ENCODE data around the gene GMDS. TPM values are rescaled to one million over a fixed set of nuclear protein-coding genes. Genes with fewer than 3 reads are reported as not detected.

The GMDS gene
- total and polyA plus RNA-seq, 2 donors (not counting 3 experiments of a cell fraction or from before 2014, with no cell fraction given) = 9.8 to 23.5 TPM

DNA sequence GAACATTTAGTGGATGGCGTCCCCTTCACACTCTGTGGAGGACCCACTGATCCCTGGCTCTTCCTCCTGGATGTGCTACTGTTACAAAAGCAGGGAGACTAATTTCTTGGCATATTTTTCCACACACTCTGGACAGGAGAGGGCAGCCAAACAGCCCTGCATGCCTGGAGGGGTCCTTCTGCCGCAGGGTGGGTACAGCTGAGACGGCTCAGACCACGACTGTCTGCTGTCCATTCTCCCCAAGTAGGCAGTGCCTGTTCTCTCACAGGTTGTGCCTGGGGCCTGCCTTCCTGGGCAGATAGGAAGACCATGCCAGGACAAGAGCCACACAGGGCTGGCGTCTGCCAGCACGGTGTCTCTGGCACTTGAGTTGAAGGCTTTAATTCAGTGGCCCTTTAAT, 375.6 kb downstream of the GMDS start:
- Histone ChIP-seq H4K20me1 (replicated peaks; ENCODE audit: control insufficient read depth, extremely low read depth, insufficient read depth, low read length) (no peaks in the 10 kb centered on the region), H3K4me2 (ENCODE audit: insufficient read depth, low read length) (no peak overlapping the region), H3K27me3 (ENCODE audit: control insufficient read depth in 2 of 2, insufficient read depth in 2 of 2, low read length in 2 of 2) (no peaks in the 10 kb centered on the region), H3K9me1 (replicated peaks; ENCODE audit: control insufficient read depth, extremely low read depth, insufficient read depth, low read length) (no peaks in the 10 kb centered on the region), H3K4me3 (replicated peaks in 1 of 3; ENCODE audit: insufficient read depth in 1 of 3, low read depth in 1 of 3, low read length in 3 of 3) (no peak overlapping the region), H3K4me1 (ENCODE audit: control insufficient read depth, extremely low read depth, insufficient read depth, low read length) (no peaks in the 10 kb centered on the region), H3K36me3 (ENCODE audit: control insufficient read depth in 2 of 2, extremely low read depth in 1 of 2, insufficient read depth in 2 of 2, low read length in 2 of 2) (no peaks in the 10 kb centered on the region), H3K9ac (replicated peaks; ENCODE audit: extremely low read depth, insufficient read depth, low read length) (no peak overlapping the region), H3K27ac (ENCODE audit: insufficient read depth, low read depth, low read length) (no peak overlapping the region), H3K9me3 (replicated peaks; ENCODE audit: control insufficient read depth, insufficient read depth, low read length) (no peaks in the 10 kb centered on the region), H2AFZ (ENCODE audit: low read depth, low read length) (no peak overlapping the region), H3K79me2 (ENCODE audit: control insufficient read depth, insufficient read depth, low read length) (no peaks in the 10 kb centered on the region)
- intact Hi-C loops (cut with micrococcal nuclease) (no loop called here), dilution Hi-C loops (cut with MboI; ENCODE audit: extremely low pct_ligation_motif_present, low sequenced_read_pairs) (no loop called here)
- POLR2A ChIA-PET = no interaction called here
- DNase-seq (ENCODE audit: low read depth, low spot score) = no peak
- BruUV-seq (replicated peaks) = no TSS peak
- TF ChIP-seq, protein P1, sequence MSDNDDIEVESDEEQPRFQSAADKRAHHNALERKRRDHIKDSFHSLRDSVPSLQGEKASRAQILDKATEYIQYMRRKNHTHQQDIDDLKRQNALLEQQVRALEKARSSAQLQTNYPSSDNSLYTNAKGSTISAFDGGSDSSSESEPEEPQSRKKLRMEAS (IDR thresholded peaks at IDR 0.05; ENCODE audit: insufficient read depth, insufficient read length) = no peak
- TF ChIP-seq POLR2A (IDR thresholded peaks at IDR 0.05; ENCODE audit: low read depth, low read length) (no peak), MYC (IDR thresholded peaks at IDR 0.05; ENCODE audit: low read depth, low read length) (no peak), FOS (IDR thresholded peaks at IDR 0.05; ENCODE audit: borderline replicate concordance, insufficient read depth, low read length) (no peak), POLR2AphosphoS5 (IDR thresholded peaks at IDR 0.05; ENCODE audit: insufficient read depth, low read depth, low read length) (no peak), JUN (IDR thresholded peaks at IDR 0.05; ENCODE audit: borderline replicate concordance, insufficient read depth, insufficient read length, low read depth) (no peak), EZH2 (IDR thresholded peaks at IDR 0.05; ENCODE audit: borderline replicate concordance, low read depth, low read length, severe bottlenecking) (no peak)
- TF ChIP-seq, protein P2, sequence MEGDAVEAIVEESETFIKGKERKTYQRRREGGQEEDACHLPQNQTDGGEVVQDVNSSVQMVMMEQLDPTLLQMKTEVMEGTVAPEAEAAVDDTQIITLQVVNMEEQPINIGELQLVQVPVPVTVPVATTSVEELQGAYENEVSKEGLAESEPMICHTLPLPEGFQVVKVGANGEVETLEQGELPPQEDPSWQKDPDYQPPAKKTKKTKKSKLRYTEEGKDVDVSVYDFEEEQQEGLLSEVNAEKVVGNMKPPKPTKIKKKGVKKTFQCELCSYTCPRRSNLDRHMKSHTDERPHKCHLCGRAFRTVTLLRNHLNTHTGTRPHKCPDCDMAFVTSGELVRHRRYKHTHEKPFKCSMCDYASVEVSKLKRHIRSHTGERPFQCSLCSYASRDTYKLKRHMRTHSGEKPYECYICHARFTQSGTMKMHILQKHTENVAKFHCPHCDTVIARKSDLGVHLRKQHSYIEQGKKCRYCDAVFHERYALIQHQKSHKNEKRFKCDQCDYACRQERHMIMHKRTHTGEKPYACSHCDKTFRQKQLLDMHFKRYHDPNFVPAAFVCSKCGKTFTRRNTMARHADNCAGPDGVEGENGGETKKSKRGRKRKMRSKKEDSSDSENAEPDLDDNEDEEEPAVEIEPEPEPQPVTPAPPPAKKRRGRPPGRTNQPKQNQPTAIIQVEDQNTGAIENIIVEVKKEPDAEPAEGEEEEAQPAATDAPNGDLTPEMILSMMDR (IDR thresholded peaks at IDR 0.05; ENCODE audit: extremely low read depth in 1 of 2, insufficient read depth in 1 of 2, low read depth in 1 of 2, low read length in 2 of 2) = no peak
- CTCF ChIA-PET = interaction anchor here (1.0 kb wide), 1 partner anchor 141 kb away, joined by 3 read pairs; no protein-coding TSS in a partner anchor
- no peak for FAIRE-seq

Measured in endothelial cell of umbilical vein (primary cell).